NCI-H345 treated with DMSO at 0.1 percent for 48 hours (cell line): Measurements from ENCODE around the gene CRACR2B.
A peak's percentile ranks its signal among the peaks of the same experiment; 100 is the strongest.

Experiments used
- DNase-seq: peaks from one replicate; lab custom pipeline; 2025; ENCODE audit not compliant: unreplicated experiment; lab: John Stamatoyannopoulos, UW

The CRACR2B gene

DNA sequence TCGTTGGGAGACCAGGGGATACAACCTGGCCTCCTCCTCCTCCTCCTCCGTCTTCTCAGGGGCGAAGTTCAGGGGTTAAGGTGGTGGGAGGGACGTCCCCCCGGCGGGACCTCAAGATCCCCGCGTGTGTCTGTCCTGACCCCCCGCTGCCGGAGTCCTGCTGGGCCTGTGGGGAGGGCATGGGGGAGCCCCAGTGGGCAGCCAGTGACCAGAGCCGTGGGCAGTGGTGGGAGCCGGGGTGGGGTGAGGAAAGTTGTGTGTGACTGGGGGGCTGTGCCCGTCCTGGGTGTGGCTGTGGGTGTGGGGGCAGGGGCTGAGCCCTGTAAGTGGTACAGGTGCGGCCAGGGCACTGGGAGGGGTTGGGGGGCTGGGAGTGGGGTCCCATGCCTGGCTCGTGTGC is 25.0 kb downstream of the CRACR2B start:
- no peak for DNase-seq

DNA sequence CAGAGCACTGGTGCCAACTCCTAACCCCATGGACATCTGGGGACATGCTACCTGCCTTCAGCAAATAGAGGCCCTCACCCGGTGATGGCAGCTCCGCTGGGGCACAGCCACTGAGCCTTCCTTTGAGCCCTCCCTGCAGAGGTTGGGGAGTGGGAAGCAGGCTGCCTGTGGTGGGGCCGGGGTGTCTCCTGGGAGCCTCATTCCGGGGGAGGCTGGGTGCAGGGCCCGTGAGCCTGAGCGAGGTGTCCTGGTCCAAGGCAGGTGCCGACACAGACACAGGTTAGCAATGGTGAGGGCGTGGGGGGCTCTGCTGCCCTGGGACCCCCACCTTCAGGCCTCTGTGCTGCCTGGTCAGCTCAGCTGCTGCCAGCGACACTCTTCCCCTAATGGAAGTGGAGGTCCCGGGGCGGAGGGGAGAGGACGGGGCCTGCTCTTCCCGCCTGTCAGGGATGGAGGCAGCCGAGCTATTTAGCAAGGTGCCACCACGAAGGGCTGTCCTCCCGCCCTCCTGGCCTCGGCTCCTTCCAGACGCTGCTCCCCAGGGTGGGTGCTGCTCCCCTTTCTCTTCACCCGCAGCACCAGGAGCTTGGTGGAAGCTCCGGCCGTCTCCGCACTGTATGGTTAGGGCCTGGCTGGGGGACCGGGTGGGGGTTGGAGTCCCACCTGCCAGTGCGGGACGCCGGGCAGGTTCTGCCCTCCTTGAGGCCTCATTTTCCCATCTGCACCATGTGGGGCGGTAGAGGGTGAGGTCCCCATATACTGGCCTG is 26.1 kb downstream of the CRACR2B start:
- DNase-seq, result no peak

DNA sequence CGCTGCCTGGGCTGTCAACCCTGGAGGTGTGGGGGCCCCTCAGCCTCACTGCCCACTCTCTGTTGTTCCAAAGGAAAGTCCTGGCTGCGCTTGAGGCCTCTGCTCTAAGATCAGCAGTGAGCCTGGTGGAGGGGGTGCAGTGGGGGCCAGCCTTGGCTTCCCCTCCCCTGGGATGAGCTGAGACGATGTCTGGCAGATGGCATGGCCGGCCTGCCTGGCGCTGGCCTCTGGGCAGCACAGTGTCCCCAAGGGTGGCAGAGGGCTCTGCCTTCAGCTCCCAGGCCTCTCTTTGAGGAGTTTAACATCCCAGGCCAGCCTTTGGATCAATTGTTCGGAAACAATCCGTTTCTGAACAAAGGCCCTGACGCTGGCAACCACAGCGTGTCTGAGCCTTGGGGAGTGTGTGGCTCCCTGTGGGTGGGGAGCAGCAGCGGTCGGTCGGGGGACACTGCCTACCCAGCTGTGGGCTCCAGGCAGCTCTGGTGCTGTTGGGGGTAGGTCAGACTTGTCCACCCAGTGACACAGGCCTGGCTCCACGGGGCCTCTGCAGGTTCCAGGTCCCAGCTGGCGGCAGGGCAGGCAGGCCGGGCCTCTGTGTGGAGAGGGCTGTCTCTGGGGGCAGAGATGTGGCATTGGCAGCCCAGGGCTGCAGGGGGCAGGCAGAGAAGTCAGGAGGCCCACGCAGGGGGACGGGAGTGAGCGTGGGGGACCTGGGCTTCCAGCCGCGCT is 27.0 kb downstream of the CRACR2B start:
- no peak for DNase-seq

DNA sequence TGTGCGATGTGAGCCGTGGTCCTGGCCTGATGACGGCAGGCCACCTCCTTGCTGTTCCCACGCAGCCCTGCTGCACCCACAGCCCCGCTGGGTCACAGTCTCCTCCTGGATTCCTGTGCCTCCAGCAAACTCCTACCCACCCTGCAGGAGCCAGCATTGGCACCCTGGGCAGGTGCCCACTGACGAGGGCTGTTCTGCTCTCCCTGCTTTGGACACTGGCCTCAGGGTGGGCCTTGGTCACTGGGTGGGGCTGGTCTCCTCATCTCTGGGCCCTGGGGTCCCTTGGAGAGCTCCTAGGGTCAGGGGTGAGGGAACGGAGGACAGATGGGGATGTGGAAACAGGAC is 27.6 kb downstream of the CRACR2B start:
- DNase-seq, result no peak

DNA sequence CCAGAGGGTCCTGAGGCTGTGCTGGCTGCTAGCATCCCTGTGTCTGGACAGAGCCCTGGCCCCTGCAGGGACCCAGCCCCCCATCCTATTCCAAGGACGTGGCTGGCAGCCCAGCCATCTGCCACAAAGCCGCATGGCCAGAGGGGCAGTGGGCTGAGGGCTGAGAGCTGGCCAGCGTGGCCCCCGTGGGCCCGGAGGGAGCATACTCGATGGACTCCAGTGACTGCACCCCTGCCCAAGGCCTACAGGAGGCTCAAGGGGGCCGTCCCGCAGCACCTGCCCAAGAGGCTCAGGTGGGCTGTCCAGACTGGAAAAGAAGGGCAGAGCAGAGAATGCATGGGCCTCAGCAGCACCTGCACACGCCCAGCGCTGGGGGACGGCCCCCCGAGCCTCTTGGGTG is 28.1 kb downstream of the CRACR2B start:
- no peak for DNase-seq

DNA sequence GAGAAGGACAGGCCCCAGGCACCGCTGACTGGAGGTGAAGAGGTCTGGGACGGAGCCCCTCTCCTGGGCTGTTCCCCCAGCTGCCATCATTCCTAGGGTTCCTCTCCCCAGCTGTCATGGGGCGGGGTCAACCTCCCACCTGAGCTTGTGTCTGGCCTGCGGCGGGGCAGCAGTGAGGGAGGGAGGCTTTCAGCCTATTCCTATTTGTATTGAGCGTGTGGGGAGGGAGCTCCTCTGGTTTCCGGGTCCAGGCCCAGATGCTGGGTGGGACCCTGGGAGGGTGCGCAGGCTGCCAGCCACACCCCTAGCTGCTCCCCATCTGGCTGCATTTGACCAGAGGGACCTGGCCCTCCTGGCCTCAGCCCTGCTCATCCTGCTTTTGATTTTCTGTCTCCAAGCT is 28.7 kb downstream of the CRACR2B start:
- no peak for DNase-seq

DNA sequence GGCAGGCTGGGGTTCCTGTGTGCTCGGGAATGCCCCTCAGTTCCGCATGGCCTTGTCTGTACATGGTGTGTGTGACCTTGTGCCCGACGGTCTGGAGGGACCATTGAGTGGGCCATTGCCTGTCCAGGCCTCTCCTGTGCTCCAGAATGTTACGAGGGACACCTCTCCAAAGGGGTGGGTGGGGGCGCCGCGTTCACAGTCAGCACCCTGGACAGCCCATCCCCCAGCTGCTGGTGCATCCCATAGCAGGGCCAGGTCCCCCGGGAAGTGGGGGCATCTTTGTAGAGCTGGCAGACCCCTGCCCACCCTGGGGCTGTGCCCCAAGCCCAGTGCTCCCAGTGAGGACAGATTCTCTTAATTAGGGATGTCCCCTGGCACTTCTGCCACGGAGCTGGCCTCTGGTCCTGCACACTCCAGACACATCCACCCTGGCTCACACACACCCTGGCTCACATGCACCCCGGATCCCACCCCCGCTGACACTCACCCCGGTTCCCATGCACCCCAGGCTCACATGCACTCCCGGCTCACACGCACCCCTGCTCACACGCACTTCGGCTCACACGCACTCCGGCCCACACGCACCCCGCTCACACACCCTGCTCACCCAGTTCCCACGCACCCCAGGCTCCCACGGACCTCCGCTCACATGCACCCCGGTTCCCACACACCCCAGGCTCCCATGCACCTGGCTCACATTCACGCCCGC is 30.5 kb downstream of the CRACR2B start:
- DNase-seq, result no peak

DNA sequence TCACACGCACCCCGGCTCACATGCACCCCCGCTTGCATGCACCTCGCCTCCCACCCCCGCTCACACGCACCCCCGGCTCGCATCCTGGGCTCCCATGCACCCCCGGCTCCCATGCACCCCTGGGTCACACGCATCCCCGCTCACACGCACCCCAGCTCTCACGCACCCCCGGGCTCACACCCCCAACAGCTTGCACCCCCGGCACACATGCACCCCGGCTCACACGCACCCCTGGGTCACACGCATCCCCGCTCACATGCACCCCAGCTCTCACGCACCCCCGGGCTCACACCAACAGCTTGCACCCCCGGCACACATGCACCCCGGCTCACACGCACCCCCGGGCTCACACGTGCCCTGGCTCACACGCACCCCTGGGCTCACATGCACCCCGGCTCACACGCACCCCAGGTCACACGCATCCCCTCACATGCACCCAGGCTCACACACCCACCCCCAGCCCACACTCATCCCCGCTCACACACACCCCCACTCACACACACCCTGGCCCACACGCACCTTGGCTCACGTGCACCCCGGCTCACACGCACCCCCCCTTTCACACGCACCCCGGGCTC is 31.1 kb downstream of the CRACR2B start:
- no peak for DNase-seq

DNA sequence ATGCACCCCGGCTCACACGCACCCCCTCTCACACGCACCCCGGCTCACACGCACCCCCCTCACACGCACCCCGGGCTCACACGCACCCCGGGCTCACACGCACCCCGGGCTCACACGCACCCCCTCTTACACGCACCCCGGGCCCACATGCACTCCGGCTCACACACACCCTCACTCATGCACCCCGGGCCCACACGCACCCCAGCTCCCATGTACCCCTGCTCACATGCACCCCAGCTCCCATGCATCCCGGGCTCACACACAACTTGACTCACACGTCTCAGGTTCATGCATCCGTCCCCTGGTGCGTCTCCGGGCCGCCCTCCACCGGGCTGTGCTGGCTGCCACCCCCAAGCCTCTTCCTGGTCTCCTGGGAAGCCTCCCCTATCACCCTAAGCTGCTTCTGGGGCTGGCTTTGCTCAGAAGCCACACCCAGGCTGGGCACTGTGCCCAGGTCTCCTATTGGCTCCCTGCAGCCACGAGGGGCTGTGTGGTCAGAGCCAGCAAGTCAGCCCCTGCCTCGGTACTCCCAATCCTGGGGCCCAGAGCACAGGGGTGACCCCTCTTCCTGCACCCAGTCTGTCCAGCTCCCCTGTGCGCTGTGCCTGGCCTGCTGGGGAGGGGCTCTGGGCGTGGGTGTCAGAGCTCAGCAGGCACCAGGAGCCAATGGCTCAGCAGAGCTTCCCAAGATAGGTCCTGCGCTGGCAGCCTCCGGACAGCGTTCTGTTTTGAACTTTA is 31.8 kb downstream of the CRACR2B start:
- peak; percentile 83 for DNase-seq

DNA sequence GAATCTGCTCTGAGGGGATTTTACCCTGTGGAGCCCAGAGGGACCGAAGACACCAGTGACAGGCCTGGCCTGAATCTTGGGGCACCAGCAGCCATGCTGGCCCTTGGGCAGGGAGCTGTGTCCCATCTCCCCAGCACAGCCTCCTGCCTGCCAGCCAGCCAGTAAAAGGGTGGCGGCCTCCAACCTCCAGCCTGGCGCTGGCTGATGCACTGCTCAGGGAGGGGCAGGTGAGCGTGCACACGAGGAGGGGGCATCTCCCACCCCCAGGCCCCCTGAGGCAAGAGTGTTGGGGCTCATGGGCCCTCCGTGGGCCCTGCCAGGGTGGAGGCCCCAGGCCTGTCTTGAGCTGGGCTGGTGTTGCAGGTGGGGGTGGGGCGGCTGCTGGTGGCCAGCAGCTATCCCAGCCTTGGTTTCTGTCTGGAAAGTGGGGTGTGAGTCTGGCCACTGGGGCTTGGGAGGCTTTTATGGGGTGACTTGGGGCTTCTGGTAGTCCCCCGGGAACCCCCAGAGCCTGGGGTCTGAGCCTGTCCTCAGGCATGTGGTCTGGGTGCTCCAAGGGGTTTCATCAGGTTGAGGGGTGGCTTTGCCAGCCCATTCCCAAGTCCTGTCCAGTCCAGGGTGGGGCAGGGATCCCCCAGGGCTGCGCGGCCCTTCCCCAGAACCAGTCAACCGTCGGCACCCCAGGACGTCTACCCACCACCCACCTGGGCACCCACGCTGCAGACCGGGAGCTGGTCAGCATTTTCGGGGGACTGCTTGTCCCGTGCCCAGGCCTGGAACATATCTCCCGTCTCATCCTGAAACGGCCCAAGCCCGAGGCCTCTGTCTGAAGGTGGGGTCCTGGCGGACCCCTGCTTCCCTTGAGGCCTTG is 32.8 kb downstream of the CRACR2B start:
- DNase-seq, result no peak

DNA sequence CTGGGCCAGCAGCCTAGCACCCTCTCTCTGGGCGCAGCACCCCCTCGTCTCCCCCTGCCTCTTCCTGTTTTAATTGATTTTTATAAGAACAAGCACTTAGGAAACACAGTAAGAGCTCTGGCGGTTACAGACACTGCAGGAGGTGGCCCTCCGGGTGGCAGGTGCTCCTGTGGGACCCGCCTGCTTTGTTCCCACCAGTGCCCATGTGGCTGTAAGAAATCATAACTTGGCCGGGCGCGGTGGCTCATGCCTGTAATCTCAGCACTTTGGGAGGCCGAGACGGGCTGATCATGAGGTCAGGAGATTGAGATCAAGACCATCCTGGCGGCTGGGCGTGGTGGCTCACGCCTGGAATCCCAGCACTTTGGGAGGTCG is 33.4 kb downstream of the CRACR2B start:
- peak; percentile 48 for DNase-seq

DNA sequence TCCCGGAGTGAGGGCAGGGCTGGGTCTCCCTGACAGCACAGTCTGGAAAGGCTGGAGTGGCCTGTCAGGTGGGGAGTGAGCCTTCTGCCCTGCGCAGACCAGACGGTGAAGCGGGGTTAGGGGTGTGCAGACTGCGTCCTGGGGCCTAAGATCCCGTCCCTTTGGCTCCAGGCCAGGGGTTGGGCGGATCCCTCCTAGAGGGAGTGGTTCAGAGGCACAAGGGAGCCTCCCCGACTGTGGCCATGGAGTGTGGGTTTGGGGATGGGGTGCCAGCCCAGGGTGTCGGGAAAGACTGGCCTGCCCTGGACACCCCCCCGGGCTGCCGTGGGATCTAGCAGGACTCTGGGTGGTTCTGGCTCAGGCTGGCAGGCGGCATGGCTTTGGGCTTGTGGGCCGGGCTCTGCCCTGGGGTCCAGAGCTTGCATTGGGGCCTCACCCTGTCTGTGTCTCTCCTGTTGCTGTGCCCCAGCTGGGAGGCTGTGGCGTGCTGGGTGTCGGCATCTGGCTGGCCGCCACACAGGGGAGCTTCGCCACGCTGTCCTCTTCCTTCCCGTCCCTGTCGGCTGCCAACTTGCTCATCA is 34.5 kb downstream of the CRACR2B start:
- DNase-seq, result no peak

DNA sequence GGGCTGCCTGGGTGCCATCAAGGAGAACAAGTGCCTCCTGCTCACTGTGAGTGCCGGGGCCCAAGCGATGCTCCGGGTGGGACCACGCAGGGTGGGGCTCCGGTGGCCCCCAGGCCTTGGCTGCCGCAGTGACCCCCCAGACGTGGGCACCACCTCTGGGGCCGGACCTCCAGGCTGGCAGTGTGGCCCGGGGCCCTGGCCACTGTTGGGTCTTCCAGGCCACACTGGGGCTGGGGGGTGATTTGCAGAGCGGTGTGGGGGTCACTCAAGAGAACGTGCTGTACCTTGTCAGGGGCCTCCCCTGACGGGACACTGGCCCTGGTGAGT is 34.9 kb downstream of the CRACR2B start:
- no peak for DNase-seq

DNA sequence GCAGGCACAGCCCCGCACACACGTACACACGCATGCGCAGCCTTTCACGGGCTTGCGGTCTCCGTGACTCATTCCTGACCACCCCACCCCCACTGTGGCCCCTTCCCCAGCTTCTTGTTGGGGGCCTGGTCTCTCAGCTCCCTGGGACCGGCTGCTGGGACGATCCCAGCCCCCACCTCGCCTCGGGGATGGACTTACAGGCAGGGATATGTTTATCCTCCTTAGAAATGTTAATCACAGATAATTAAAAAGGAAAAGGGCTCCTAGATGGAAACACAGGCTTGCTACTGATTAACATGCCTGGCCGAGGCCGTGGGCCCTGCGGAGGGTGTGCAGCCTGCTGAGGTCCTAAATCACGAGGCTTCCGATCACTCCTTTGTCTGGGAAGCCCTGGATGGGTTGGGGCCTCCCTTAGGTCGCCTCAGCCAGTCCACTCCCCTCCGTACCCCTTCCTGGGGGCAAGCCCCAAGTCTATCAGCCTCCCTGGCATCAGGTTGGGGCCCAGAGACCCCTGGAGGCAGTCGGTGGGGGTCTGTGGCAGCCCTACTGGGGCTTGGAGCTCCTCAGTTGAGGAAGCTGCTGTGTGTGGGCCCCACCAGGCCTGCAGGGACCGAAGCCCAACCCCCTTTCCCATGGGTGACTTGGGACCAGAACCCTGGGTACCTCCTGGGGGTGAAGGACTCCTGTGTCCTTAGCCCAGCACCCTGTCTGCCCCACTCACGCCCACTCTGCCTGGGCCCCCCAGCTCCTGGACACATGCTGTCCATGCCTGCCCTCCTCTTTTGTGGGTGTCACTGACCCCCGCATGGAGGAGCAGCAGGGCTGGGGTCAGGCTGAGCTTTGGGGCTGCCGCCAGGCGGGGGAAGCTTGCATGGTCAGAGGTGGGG is 35.5 kb downstream of the CRACR2B start:
- no peak for DNase-seq

DNA sequence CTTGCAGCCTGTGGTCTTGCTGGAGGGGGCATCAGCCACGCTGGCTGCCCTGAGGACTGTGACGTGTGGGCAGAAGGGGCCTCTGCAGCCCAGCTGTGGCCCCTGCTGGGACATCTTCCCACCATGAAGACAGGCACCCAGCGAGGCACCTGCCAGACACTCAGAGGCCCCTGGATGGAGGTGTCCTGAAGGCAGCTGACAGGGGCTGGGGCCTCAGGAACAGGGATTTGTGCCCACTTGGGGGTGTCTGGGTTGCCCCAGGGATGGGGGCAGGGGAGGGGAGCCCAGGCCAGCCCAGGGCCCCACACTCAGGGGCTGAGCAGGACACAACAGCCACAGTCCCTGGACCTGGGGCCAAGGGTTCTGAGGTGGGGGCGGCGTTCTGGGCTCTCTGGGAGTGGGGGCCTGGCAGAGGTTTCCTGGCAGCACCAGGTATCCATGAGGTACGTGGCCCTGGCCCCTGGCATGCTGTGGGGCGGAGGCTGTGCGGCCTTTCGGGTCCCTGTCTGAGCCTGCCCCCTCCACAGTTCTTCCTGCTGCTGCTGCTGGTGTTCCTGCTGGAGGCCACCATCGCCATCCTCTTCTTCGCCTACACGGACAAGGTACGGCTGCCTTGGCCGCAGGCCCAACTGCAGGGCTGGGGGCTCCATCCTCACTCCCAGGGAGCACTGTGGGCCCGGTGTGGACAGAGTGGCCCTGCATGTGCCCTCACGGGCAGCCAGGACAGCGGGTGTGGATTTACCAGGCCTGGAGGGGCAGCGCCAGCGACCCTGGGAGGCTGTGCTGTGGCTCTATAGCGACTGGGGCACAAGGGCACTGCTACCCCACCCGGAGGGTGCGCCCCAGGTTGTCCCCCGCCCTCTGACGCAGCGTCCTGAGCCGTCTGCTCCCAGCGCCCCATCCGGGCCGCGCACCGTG is 36.5 kb downstream of the CRACR2B start:
- DNase-seq, result no peak

DNA sequence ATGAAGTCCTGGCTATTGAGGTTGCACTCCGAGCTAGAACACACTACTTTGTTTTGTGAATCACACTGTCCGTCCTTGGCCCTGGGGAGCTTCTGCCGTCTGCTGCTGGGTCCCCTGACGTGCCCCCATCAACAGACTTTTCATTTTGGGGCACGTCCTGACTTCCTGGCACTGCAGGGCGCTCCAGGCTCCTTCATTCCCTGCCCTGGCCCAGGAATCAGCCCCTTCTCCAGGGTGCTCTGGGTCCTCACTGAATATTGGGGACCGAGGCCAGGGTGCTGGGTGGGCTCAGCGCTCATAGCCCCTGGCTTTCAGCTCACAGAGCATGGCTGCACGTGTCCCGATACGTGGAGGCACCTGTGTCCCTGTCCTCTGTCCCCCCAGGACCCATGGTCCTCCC is 37.2 kb downstream of the CRACR2B start:
- DNase-seq, result no peak

DNA sequence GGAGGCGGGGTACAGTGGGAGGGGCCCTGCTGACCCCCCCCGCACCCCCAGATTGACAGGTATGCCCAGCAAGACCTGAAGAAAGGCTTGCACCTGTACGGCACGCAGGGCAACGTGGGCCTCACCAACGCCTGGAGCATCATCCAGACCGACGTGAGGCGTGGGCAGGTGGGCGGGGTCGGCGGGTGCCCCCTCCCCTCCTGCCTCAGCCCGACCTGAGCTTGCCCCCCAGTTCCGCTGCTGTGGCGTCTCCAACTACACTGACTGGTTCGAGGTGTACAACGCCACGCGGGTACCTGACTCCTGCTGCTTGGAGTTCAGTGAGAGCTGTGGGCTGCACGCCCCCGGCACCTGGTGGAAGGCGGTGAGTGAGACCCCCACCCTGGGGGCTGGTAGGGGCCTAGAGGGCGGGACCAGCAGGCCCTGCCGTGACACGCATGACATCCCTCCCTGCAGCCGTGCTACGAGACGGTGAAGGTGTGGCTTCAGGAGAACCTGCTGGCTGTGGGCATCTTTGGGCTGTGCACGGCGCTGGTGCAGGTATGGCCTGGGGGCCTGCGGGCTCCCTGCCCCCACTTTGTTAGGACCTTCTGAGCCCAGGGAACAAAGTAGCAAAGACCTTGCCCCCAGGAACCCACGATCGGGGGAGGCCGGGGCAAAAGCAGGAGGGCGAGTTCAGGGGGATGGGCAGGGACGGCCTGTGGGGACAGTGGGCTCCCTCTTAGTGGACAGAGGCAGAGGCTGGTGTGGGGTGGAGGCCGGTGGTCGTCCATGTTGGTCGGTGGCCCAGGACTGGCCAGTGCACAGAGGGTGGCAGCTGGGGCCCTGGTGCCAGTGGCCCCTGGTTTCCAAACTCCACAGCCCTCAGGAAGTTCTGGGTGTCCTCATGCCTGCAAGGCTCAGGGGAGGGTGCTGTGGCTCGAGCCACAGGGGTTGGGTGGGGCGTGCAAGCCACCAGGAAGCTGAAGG is 38.0 kb downstream of the CRACR2B start:
- no peak for DNase-seq
